Stimulated activated memory B cell treated with anti-CD40 and anti-IgM and Interleukin-4, amounts not matched to agents 10 μg/mL and 1 μg/mL and 100 μg/mL, for 72 hours (primary cell): ENCODE measurements around the gene PLEKHM3.
A peak's percentile ranks its signal among the peaks of the same experiment; 100 is the strongest.

Experiments used
- ATAC-seq: fragments of 150-1000 bp; cut with Tn5 transposase; 2 replicates; pipeline ENCODE4 v1.10.0; 2021
- H3K27ac Mint-ChIP-seq: one replicate; pipeline ENCODE4 v1.8.0; 2022; ENCODE audit warnings: mild to moderate bottlenecking, mixed read lengths
- H3K27me3 Mint-ChIP-seq: one replicate; pipeline ENCODE4 v1.8.0; 2022; ENCODE audit warnings: mixed read lengths
- H3K36me3 Mint-ChIP-seq: one replicate; pipeline ENCODE4 v1.8.0; 2022; ENCODE audit warnings: mixed read lengths
- H3K4me1 Mint-ChIP-seq: one replicate; pipeline ENCODE4 v1.8.0; 2022; ENCODE audit warnings: mixed read lengths
- H3K4me3 Mint-ChIP-seq: one replicate; pipeline ENCODE4 v1.8.0; 2022; ENCODE audit warnings: mild to moderate bottlenecking, moderate library complexity, mixed read lengths
- H3K9me3 Mint-ChIP-seq: one replicate; pipeline ENCODE4 v1.8.0; 2022; ENCODE audit warnings: mixed read lengths

The PLEKHM3 gene

GRCh38 chr2:208025037-208025813 lies at the start of gene PLEKHM3:
TSS of gene PLEKHM3 (minus strand) at chr2:208025527. CDS start at chr2:208001639, 23,888 bp downstream.
- Mint-ChIP-seq H3K36me3 (peaks cover 5% of the 10 kb centered on the region), H3K27me3 (no peaks in the 10 kb centered on the region), H3K27ac (peak within 1 kb of the TSS; percentile 91), H3K4me3 (peak within 1 kb of the TSS; percentile 97), H3K4me1 (peaks cover 21% of the 10 kb centered on the region), H3K9me3 (no peaks in the 10 kb centered on the region)
- peak; percentile 93 for ATAC-seq

GRCh38 chr2:208074610-208075356 lies 49.5 kb upstream of the PLEKHM3 start:
- H3K4me3 Mint-ChIP-seq = no peak overlapping the region
- no peak for ATAC-seq
- peaks cover 6% of the 10 kb centered on the region for H3K4me1 Mint-ChIP-seq

GRCh38 chr2:208072250-208072892 lies 47.0 kb upstream of the PLEKHM3 start:
- ATAC-seq = peak; percentile 72
- Mint-ChIP-seq H3K9me3 (no peaks in the 10 kb centered on the region), H3K36me3 (no peaks in the 10 kb centered on the region), H3K27ac (no peak overlapping the region), H3K27me3 (peaks cover 41% of the 10 kb centered on the region), H3K4me1 (peaks cover 6% of the 10 kb centered on the region), H3K4me3 (no peak overlapping the region)

More at GRCh38 chr2:208074610-208075356, 49.5 kb upstream of the PLEKHM3 start:
- H3K27ac Mint-ChIP-seq = no peak overlapping the region
- peaks cover 65% of the 10 kb centered on the region for H3K27me3 Mint-ChIP-seq
- H3K36me3 Mint-ChIP-seq = no peaks in the 10 kb centered on the region
- peaks cover 6% of the 10 kb centered on the region for H3K9me3 Mint-ChIP-seq

- ATAC-seq = no peak
- Mint-ChIP-seq H3K27ac (no peak overlapping the region), H3K27me3 (peaks cover 11% of the 10 kb centered on the region), H3K4me1 (peaks cover 11% of the 10 kb centered on the region), H3K36me3 (no peaks in the 10 kb centered on the region), H3K9me3 (no peaks in the 10 kb centered on the region), H3K4me3 (no peak overlapping the region)
Observed at GRCh38 chr2:208069186-208069585, 43.9 kb upstream of the PLEKHM3 start.

- no peak overlapping the region for H3K27ac Mint-ChIP-seq
- no peaks in the 10 kb centered on the region for H3K9me3 Mint-ChIP-seq
- peaks cover 6% of the 10 kb centered on the region for H3K4me1 Mint-ChIP-seq
- peaks cover 10% of the 10 kb centered on the region for H3K27me3 Mint-ChIP-seq
- ATAC-seq = no peak
- no peak overlapping the region for H3K4me3 Mint-ChIP-seq
- no peaks in the 10 kb centered on the region for H3K36me3 Mint-ChIP-seq
Observed at GRCh38 chr2:208066016-208066415, 40.7 kb upstream of the PLEKHM3 start.

- Mint-ChIP-seq H3K27me3 (peaks cover 15% of the 10 kb centered on the region), H3K9me3 (no peaks in the 10 kb centered on the region), H3K4me1 (peaks cover 6% of the 10 kb centered on the region), H3K27ac (no peak overlapping the region), H3K4me3 (no peak overlapping the region), H3K36me3 (no peaks in the 10 kb centered on the region)
- ATAC-seq = no peak
Observed at GRCh38 chr2:208065476-208065875, 40.1 kb upstream of the PLEKHM3 start.

GRCh38 chr2:208064220-208064961 lies 39.1 kb upstream of the PLEKHM3 start:
- ATAC-seq = peak; percentile 86
- Mint-ChIP-seq H3K4me1 (peaks cover 6% of the 10 kb centered on the region), H3K27ac (no peak overlapping the region), H3K36me3 (no peaks in the 10 kb centered on the region), H3K27me3 (peaks cover 22% of the 10 kb centered on the region), H3K9me3 (no peaks in the 10 kb centered on the region), H3K4me3 (no peak overlapping the region)

GRCh38 chr2:208062961-208063360 lies 37.6 kb upstream of the PLEKHM3 start:
- H3K4me3 Mint-ChIP-seq = no peak overlapping the region
- no peak for ATAC-seq
- H3K27me3 Mint-ChIP-seq = peaks cover 22% of the 10 kb centered on the region
- H3K9me3 Mint-ChIP-seq = no peaks in the 10 kb centered on the region
- H3K27ac Mint-ChIP-seq = no peak overlapping the region
- peaks cover 6% of the 10 kb centered on the region for H3K4me1 Mint-ChIP-seq
- no peaks in the 10 kb centered on the region for H3K36me3 Mint-ChIP-seq

- H3K27me3 Mint-ChIP-seq = peaks cover 22% of the 10 kb centered on the region
- no peaks in the 10 kb centered on the region for H3K9me3 Mint-ChIP-seq
- no peak for ATAC-seq
- H3K4me1 Mint-ChIP-seq = peaks cover 6% of the 10 kb centered on the region
- no peak overlapping the region for H3K4me3 Mint-ChIP-seq
- no peak overlapping the region for H3K27ac Mint-ChIP-seq
- no peaks in the 10 kb centered on the region for H3K36me3 Mint-ChIP-seq
Observed at GRCh38 chr2:208062113-208062512, 36.8 kb upstream of the PLEKHM3 start.

GRCh38 chr2:208057108-208057507 lies 31.8 kb upstream of the PLEKHM3 start:
- no peaks in the 10 kb centered on the region for H3K36me3 Mint-ChIP-seq
- no peaks in the 10 kb centered on the region for H3K4me1 Mint-ChIP-seq
- no peaks in the 10 kb centered on the region for H3K9me3 Mint-ChIP-seq
- H3K4me3 Mint-ChIP-seq = no peak overlapping the region
- peaks cover 31% of the 10 kb centered on the region for H3K27me3 Mint-ChIP-seq
- ATAC-seq = no peak
- H3K27ac Mint-ChIP-seq = no peak overlapping the region

- no peaks in the 10 kb centered on the region for H3K4me1 Mint-ChIP-seq
- peaks cover 36% of the 10 kb centered on the region for H3K27me3 Mint-ChIP-seq
- H3K9me3 Mint-ChIP-seq = no peaks in the 10 kb centered on the region
- H3K27ac Mint-ChIP-seq = no peak overlapping the region
- no peaks in the 10 kb centered on the region for H3K36me3 Mint-ChIP-seq
- no peak for ATAC-seq
- H3K4me3 Mint-ChIP-seq = no peak overlapping the region
Observed at GRCh38 chr2:208049441-208049840, 24.1 kb upstream of the PLEKHM3 start.

GRCh38 chr2:208049006-208049405 lies 23.7 kb upstream of the PLEKHM3 start:
- Mint-ChIP-seq H3K27ac (no peak overlapping the region), H3K9me3 (no peaks in the 10 kb centered on the region), H3K36me3 (no peaks in the 10 kb centered on the region), H3K4me1 (no peaks in the 10 kb centered on the region), H3K27me3 (peaks cover 33% of the 10 kb centered on the region), H3K4me3 (no peak overlapping the region)
- ATAC-seq = no peak

- Mint-ChIP-seq H3K27me3 (peaks cover 40% of the 10 kb centered on the region), H3K4me3 (no peak overlapping the region), H3K9me3 (no peaks in the 10 kb centered on the region), H3K36me3 (no peaks in the 10 kb centered on the region), H3K27ac (no peak overlapping the region), H3K4me1 (no peaks in the 10 kb centered on the region)
- no peak for ATAC-seq
Observed at GRCh38 chr2:208047840-208048239, 22.5 kb upstream of the PLEKHM3 start.

GRCh38 chr2:208046686-208047085 lies 21.4 kb upstream of the PLEKHM3 start:
- Mint-ChIP-seq H3K4me3 (no peak overlapping the region), H3K27me3 (peaks cover 41% of the 10 kb centered on the region), H3K36me3 (no peaks in the 10 kb centered on the region), H3K9me3 (no peaks in the 10 kb centered on the region), H3K27ac (no peak overlapping the region), H3K4me1 (no peaks in the 10 kb centered on the region)
- no peak for ATAC-seq

GRCh38 chr2:208042450-208042849 lies 17.1 kb upstream of the PLEKHM3 start:
- ATAC-seq = no peak
- Mint-ChIP-seq H3K4me3 (no peak overlapping the region), H3K4me1 (peaks cover 7% of the 10 kb centered on the region), H3K36me3 (no peaks in the 10 kb centered on the region), H3K27ac (no peak overlapping the region), H3K9me3 (no peaks in the 10 kb centered on the region), H3K27me3 (peaks cover 18% of the 10 kb centered on the region)
